NT2/D1 (cell line): ENCODE results near the gene ROBO1.

Experiments used
- DNase-seq: peaks from one replicate; pipeline ENCODE4 v3.0.0-alpha.2; 2011; ENCODE audit warnings: low read depth, low spot score
- H3K27me3 ChIP-seq: 2 replicates; pipeline ENCODE4 v1.6.0; 2011; ENCODE audit warnings: mild to moderate bottlenecking; ENCODE audit not compliant: insufficient read length, insufficient read depth
- H3K36me3 ChIP-seq: 2 replicates; pipeline ENCODE4 v1.6.1; 2011; ENCODE audit warnings: mild to moderate bottlenecking, low read length, mixed read lengths; ENCODE audit not compliant: insufficient read depth, insufficient read length
- H3K4me1 ChIP-seq: 2 replicates; pipeline ENCODE4 v1.5.1; 2011; ENCODE audit not compliant: insufficient read depth, insufficient read length
- H3K4me3 ChIP-seq: 2 replicates; pipeline ENCODE4 v1.5.1; 2011; ENCODE audit warnings: low read depth; ENCODE audit not compliant: insufficient read length
- H3K9ac ChIP-seq: 2 replicates; pipeline ENCODE4 v1.6.0; 2011; ENCODE audit warnings: low read depth; ENCODE audit not compliant: insufficient read length
- H3K9me3 ChIP-seq: 2 replicates; pipeline ENCODE4 v1.5.1; 2011; ENCODE audit warnings: mild to moderate bottlenecking, low read length; ENCODE audit not compliant: insufficient read depth
- SUZ12 ChIP-seq: IDR thresholded peaks from 2 replicates; pipeline ENCODE4 v1.6.1; 2011; ENCODE audit not compliant: insufficient read length, insufficient read depth; ENCODE audit errors: extremely low read depth
- YY1 ChIP-seq: IDR thresholded peaks from 2 replicates; pipeline ENCODE4 v1.6.1; 2011; ENCODE audit not compliant: insufficient read length, insufficient read depth
- ZNF274 ChIP-seq: IDR thresholded peaks from 2 replicates; pipeline ENCODE4 v1.6.1; 2011; ENCODE audit warnings: mild to moderate bottlenecking, low read depth, low read length

The ROBO1 gene

GRCh38 chr3:79246875-79247724 is 520.7 kb downstream of the ROBO1 start:
- Histone ChIP-seq H3K27me3 (no peaks in the 10 kb centered on the region), H3K9me3 (peaks cover 2% of the 10 kb centered on the region), H3K4me3 (no peak overlapping the region), H3K36me3 (no peaks in the 10 kb centered on the region), H3K9ac (no peak overlapping the region), H3K4me1 (no peaks in the 10 kb centered on the region)
- TF ChIP-seq SUZ12: no peak
- no peak for TF ChIP-seq ZNF274
- TF ChIP-seq YY1: no peak
- DNase-seq: no peak

GRCh38 chr3:79245284-79246138 is 522.3 kb downstream of the ROBO1 start:
- no peak for DNase-seq
- TF ChIP-seq YY1: no peak

GRCh38 chr3:79236496-79236895 is 531.3 kb downstream of the ROBO1 start:
- Histone ChIP-seq H3K36me3 (no peaks in the 10 kb centered on the region), H3K9ac (no peak overlapping the region), H3K9me3 (peaks cover 4% of the 10 kb centered on the region), H3K4me1 (no peaks in the 10 kb centered on the region), H3K27me3 (no peaks in the 10 kb centered on the region), H3K4me3 (no peak overlapping the region)
- DNase-seq: no peak
- TF ChIP-seq SUZ12 (no peak), ZNF274 (no peak), YY1 (no peak)

More at GRCh38 chr3:79245284-79246138, 522.3 kb downstream of the ROBO1 start:
- Histone ChIP-seq H3K4me3 (no peak overlapping the region), H3K9ac (no peak overlapping the region), H3K4me1 (no peaks in the 10 kb centered on the region), H3K36me3 (no peaks in the 10 kb centered on the region), H3K27me3 (no peaks in the 10 kb centered on the region), H3K9me3 (peaks cover 11% of the 10 kb centered on the region)

- Histone ChIP-seq H3K9me3 (no peaks in the 10 kb centered on the region; the same call in 1 of the 2 replicates), H3K4me3 (no peak overlapping the region), H3K36me3 (no peaks in the 10 kb centered on the region), H3K27me3 (no peaks in the 10 kb centered on the region), H3K4me1 (no peaks in the 10 kb centered on the region), H3K9ac (no peak overlapping the region)
- no peak for TF ChIP-seq YY1
- TF ChIP-seq ZNF274: no peak
- TF ChIP-seq SUZ12: no peak
- DNase-seq: peak; percentile 54
Measured at GRCh38 chr3:79233431-79234060, 534.3 kb downstream of the ROBO1 start.

GRCh38 chr3:79230266-79230665 is 537.5 kb downstream of the ROBO1 start:
- Histone ChIP-seq H3K4me3 (no peak overlapping the region), H3K4me1 (no peaks in the 10 kb centered on the region), H3K36me3 (no peaks in the 10 kb centered on the region), H3K27me3 (no peaks in the 10 kb centered on the region), H3K9ac (no peak overlapping the region), H3K9me3 (no peaks in the 10 kb centered on the region)
- DNase-seq: no peak
- TF ChIP-seq SUZ12 (no peak), ZNF274 (no peak), YY1 (no peak)

GRCh38 chr3:79217096-79217495 is 550.7 kb downstream of the ROBO1 start:
- Histone ChIP-seq H3K4me1 (no peaks in the 10 kb centered on the region), H3K9ac (no peak overlapping the region), H3K36me3 (no peaks in the 10 kb centered on the region), H3K9me3 (no peaks in the 10 kb centered on the region), H3K4me3 (no peak overlapping the region), H3K27me3 (no peaks in the 10 kb centered on the region)
- no peak for TF ChIP-seq ZNF274
- TF ChIP-seq YY1: no peak
- no peak for TF ChIP-seq SUZ12
- no peak for DNase-seq

- H3K9ac ChIP-seq: no peak overlapping the region
- no peak for DNase-seq
- H3K27me3 ChIP-seq: no peaks in the 10 kb centered on the region
- no peaks in the 10 kb centered on the region for H3K36me3 ChIP-seq
- H3K4me3 ChIP-seq: no peak overlapping the region
- TF ChIP-seq YY1: no peak
- no peak for TF ChIP-seq ZNF274
- no peak for TF ChIP-seq SUZ12
- no peaks in the 10 kb centered on the region for H3K4me1 ChIP-seq
- H3K9me3 ChIP-seq: no peaks in the 10 kb centered on the region
Measured at GRCh38 chr3:79215286-79215685, 552.5 kb downstream of the ROBO1 start.
